HEK293T (cell line): ENCODE results near the gene LETMD1.

Experiments
- ELF4 ChIP-seq: fragments of 450-650 bp; IDR thresholded peaks from 2 replicates; pipeline ENCODE4 v1.6.1; 2017; ENCODE audit warnings: antibody characterized with exemption
- FOXM1 ChIP-seq: fragments of 450-650 bp; IDR thresholded peaks from 2 replicates; pipeline ENCODE4 v1.6.1; 2017; ENCODE audit warnings: mild to moderate bottlenecking, borderline replicate concordance
- HDGF ChIP-seq: fragments of 450-650 bp; IDR thresholded peaks from 2 replicates; pipeline ENCODE4 v1.6.1; 2017; ENCODE audit warnings: antibody characterized with exemption, borderline replicate concordance
- L3MBTL2 ChIP-seq: fragments of 450-650 bp; conservative IDR thresholded peaks from 2 replicates; pipeline ENCODE4 v1.6.1; 2016; ENCODE audit warnings: mild to moderate bottlenecking
- LEF1 ChIP-seq: fragments of 450-650 bp; IDR thresholded peaks from 2 replicates; pipeline ENCODE4 v1.6.1; 2017; ENCODE audit warnings: mild to moderate bottlenecking, borderline replicate concordance
- NFRKB ChIP-seq: fragments of 450-650 bp; IDR thresholded peaks from 2 replicates; pipeline ENCODE4 v1.6.1; 2016; ENCODE audit warnings: mild to moderate bottlenecking, moderate library complexity
- SP1 ChIP-seq: fragments of 450-650 bp; IDR thresholded peaks from 2 replicates; pipeline ENCODE4 v1.6.1; 2017
- TF ChIP-seq, protein P1 (sequence below): fragments of 450-650 bp; IDR thresholded peaks from 2 replicates; pipeline ENCODE4 v1.6.1; 2016

DNA sequence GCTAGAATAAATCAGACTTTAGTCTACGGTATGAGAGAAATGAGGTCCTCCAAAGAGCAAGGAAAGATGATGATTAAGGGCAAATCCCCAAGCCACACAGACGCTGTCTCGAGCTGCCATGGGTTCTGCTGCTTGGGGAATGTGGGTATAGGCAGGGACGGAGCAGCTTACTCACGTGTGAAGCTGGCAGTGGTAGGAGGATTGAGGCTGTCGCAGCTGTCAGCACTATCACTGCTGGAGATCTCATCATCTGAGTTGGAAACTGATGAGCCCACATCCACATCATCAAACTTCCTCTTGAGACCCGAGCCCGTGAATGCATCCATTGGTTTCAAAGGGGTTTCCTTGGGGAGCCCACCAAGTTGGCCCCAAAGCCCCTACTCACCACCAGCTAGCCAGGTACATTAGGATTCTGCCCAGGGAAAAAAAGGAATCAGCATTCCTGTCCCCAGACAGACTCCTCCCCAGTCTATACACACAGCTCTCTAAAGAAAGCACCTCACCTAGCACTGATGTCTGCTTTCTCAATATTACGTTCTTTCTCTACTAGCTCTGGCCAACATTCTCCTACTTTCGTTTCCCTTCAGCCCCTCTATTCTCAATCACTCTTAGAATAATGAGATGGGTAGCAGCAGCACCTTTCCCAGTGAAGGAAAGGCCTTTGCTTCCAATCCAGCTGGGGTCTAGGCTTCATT lies 28.3 kb downstream of the LETMD1 start:
- TF ChIP-seq, protein P1, sequence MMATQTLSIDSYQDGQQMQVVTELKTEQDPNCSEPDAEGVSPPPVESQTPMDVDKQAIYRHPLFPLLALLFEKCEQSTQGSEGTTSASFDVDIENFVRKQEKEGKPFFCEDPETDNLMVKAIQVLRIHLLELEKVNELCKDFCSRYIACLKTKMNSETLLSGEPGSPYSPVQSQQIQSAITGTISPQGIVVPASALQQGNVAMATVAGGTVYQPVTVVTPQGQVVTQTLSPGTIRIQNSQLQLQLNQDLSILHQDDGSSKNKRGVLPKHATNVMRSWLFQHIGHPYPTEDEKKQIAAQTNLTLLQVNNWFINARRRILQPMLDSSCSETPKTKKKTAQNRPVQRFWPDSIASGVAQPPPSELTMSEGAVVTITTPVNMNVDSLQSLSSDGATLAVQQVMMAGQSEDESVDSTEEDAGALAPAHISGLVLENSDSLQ, result no peak
- TF ChIP-seq ELF4 (no peak), HDGF (no peak), FOXM1 (no peak), L3MBTL2 (no peak), NFRKB (no peak), SP1 (no peak), LEF1 (no peak)
